NCI-H2081 treated with DMSO at 0.1 percent for 48 hours (cell line): ENCODE measurements around the gene DCC.

ENCODE experiments used
- DNase-seq: peaks from one replicate; lab custom pipeline; 2025; lab: John Stamatoyannopoulos, UW

DCC gene

GRCh38 chr18:53193870-53194269, 853.9 kb downstream of the DCC start:
- no peak for DNase-seq

DNA sequence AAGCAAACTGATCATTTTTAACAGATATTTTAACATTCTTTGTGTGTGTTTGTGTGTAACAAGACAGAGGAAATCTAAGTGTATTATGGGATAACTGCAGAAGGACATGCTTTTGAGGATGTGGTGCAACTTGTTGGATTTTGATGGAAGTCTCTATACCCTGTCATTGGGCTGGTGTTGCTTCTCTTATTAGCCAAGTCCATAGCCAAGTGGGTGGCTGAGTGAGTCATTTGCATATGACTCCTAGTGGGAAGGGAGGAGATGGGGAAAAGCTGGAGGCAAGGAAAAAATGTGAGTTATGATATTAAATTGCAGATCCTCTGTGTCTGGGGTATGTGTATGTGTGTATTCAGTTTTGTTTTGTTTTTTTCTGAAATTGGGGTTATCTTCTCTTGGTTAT, 879.9 kb downstream of the DCC start:
- DNase-seq, result no peak

GRCh38 chr18:53224128-53224778, 884.3 kb downstream of the DCC start:
- no peak for DNase-seq

DNA sequence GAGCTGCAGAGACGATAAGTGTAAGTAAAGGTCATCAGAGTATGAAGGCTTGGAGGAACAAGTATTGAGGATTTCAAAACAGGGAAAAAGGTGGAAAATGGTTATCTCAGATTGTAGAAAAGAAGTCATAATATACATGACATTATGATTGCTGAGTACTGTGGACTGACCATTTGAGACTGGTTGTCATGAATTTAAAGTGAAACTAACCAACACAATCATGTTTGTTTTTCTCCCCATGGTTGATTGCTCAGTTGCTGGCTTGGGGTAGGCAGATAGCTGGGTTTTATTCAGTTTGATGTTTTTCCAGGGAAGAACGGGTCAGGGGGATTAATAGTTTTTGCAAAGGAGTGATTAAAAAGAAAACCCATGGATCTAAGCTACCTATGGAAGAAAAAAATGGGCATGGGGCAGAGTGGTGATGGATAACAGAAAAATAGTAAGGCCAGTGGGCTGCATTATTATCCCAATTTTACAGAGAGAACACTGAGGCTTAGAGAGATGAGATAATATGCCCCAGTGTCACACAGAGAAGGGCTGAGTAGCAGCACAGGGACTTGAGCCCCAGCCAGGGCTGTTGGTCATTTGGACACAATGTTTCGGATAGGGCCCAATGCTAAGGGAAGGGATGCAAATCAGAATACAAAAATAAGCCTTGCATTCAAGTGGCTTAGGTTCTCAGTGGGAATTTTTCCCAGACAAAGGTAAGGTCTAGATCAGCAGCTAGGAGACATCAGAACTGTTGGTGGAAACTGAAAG, 885.7 kb downstream of the DCC start:
- no peak for DNase-seq

GRCh38 chr18:53234610-53235009, 894.6 kb downstream of the DCC start:
- DNase-seq, result no peak

DNA sequence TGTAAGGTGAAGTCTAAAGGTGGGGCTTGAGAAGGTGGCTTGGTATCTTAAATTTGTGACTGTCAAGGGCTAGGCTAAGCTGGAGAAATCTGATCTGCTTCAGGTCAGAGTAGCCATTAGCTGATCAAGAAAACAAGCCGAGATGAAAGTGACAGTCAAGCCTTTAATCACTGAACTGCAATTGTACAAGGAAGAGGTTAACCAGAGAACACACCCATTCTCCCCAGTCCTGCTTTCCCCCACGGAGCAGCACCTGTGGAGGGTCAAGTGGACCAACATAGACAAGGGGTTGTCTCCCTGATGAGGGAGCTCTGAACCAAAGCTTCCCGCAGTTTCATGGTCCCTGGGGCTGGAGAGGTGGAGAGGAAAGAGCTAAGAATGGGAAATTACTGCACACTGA, 901.2 kb downstream of the DCC start:
- no peak for DNase-seq

GRCh38 chr18:53253789-53254188, 913.8 kb downstream of the DCC start:
- no peak for DNase-seq

- no peak for DNase-seq
Observed at GRCh38 chr18:53254265-53254664, 914.3 kb downstream of the DCC start.

DNA sequence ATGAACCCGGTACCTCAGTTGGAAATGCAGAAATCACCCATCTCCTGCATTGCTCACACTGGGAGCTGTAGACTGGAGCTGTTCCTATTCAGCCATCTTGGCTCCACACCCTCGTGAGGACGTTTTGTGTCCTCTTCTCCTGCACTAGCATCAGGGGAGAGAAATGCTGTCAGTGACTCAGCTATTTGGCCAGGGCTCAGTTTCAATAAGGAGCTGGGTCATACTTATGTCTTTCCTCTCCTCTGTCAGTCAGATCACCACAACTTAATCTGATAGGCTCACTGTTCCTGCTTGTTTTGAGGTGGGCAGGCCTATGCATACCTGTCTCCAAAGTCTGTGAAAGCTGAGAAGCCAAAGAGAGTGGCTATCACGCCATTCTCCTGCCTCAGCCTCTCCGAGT, 921.2 kb downstream of the DCC start:
- no peak for DNase-seq

GRCh38 chr18:53266850-53267249, 926.9 kb downstream of the DCC start:
- DNase-seq, result no peak

DNA sequence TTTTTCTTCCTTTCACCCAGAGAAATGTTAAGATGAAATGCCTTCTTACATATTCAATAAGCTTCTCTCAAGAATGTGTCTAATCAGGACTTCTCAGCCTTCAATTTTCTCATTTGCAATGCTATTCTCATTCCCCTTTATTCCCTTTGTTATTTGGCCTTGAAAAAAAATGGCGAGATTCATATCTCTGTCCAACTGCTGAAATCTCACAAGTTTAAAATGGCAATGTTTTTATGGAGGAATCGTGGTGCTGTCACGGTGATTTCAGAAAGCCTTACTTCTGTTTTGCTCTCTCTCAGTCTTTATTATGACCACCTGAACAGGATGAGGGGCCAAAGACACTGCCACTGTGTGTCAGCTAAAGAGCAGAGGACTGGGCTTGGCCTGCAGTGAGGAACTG, 928.5 kb downstream of the DCC start:
- DNase-seq, result no peak

- DNase-seq, result no peak
Observed at GRCh38 chr18:53281406-53281805, 941.4 kb downstream of the DCC start.

DNA sequence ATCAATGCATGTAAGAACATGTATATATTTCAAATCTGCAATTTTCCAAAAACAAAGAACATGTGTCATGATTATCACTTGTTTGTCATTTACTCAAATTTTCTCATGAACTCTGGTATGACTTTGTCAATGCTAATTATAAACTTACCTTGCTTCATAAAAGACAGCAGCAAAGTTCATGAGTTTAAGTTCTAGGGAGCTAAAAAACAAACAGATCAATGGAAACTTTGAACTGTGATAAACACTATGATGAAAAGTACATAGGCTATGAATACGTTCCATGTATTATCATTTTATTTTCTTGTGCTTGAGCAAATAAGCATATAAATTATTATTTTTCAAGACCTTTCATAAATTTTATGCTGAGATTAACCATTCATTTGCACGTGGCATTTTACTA, 943.7 kb downstream of the DCC start:
- DNase-seq, result no peak

DNA sequence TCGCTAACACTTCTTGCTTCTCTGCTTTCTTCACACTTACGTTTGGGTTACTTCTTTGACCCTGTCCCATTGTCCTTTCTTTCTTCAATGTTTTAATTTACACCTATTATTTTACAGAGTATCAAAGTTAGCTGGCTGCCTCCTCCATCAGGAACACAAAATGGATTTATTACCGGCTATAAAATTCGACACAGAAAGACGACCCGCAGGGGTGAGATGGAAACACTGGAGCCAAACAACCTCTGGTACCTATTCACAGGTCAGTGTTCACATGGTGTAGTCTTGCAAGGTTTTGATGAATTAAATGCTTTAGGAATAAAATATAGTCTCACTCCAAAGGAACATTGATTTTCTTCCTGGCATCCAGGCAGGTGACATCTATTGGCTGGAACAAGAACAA, 965.5 kb downstream of the DCC start:
- no peak for DNase-seq

DNA sequence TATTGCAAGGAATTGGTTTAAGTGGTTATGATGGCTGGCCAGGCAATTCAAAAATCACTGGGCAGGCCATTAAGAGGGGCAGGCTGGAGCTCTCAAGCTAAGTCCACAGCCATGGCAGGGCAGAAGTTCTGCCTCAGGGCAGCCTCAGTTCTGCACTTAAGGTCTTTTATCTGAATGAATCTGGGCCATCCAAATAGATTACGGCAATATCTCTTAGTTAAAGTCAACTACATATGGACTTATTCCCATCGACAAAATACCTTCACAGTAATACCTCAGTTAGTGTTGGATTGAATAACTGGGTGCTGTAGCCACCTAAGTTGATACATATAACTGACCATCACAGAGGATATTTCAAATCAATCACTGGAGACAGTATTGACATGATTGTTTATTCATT, 979.6 kb downstream of the DCC start:
- no peak for DNase-seq

GRCh38 chr18:53322163-53322562, 982.2 kb downstream of the DCC start:
- no peak for DNase-seq

- DNase-seq, result no peak
Observed at GRCh38 chr18:53324353-53324752, 984.4 kb downstream of the DCC start.

DNA sequence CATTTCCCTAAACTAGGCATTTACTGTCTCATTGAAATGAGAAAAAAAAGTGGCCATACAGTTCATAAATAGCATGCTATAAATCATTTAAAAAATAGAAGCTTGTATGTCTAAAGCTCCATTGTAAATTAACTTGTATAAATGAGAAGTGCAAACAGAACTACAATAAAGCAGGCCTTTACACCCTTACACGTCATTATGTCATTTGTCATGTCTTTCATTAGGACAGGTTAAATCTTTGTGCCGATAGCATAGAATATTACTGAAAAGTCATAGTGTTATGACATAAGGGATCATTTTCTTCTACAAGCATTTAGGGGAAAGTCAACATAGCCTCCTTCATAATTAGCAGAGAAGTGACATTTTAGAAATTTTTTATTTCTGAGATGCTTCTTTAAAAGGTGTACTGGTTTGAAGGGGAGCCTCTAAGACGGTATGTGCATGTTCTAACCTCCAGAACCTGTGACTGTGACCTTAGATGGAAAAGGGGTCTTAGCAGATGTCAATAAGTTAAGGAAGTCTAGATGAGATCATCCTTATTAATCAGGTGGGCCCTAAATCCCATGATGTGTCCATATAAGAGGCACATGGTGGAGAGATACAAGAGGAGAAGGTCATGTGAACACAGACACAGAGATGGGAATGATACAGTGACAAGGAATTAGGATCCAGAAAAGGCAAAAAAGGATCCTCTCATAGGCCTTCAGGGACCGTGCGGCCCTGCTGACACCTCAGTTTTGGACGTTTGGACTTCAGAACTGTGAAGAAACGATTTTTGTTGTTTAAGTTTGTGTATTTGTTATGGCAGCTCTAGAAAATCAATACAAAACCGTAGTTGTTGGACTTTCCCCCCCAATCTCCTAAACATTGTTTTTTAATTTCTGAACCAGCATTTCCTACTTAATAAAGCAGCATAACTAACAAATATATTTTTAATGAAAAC, 1020.8 kb downstream of the DCC start:
- no peak for DNase-seq

GRCh38 chr18:53375621-53376020, 1035.6 kb downstream of the DCC start:
- no peak for DNase-seq

DNA sequence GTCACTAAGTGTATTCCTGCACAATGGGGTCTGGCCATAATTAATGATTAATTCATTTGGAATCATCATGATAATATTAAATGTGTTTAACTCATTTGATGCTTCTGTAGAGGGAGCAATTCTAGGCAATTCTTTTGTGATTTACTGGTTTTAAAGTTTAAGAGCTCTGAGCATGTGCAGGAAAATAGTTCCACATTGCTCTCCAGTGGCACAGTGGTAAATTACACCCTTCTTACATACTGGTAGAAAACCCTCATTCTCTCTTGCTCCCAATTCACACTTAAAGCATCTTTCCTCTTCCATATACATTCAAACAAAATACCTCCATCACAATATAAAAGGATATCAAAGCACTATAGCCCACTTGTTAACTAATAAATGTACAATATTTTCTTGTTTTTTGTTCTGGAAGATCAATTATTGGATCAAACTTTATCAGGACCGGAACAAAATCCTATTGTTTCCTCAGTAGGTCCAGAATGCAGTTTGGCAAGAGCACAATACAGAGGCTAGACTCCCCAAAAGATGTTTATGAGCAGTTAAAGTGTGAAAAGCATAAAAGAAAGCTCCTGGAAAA, 1040.2 kb downstream of the DCC start:
- DNase-seq, result no peak

GRCh38 chr18:53382870-53383269, 1042.9 kb downstream of the DCC start:
- DNase-seq, result no peak

- DNase-seq, result no peak
Observed at GRCh38 chr18:53385889-53386288, 1045.9 kb downstream of the DCC start.
